Urinary bladder (tissue), 4 donors: ENCODE data around the gene JDP2. TPM values are rescaled to one million over a fixed set of nuclear protein-coding genes. Genes with fewer than 3 reads are reported as not detected.

ENCODE experiments used
- DNase-seq: peaks from one replicate; pipeline ENCODE4 v3.0.0-alpha.2; 2015; ENCODE audit errors: extremely low spot score
- H3K27ac ChIP-seq: one replicate; pipeline ENCODE4 v1.5.1; 2013; ENCODE audit warnings: low read depth, mild to moderate bottlenecking, moderate library complexity
- H3K36me3 ChIP-seq: one replicate; pipeline ENCODE4 v1.6.1; 2013; ENCODE audit warnings: mild to moderate bottlenecking, moderate library complexity; ENCODE audit not compliant: insufficient read depth
- H3K4me1 ChIP-seq: one replicate; pipeline ENCODE4 v1.6.1; 2013; ENCODE audit warnings: mild to moderate bottlenecking, moderate library complexity; ENCODE audit not compliant: insufficient read depth
- H3K4me3 ChIP-seq: one replicate; pipeline ENCODE4 v1.5.1; 2013; ENCODE audit warnings: low read depth, low read length
- WGBS: extraction: QIAGEN DNeasy Blood & Tissue Kit; methylation state at CpG from one replicate; pipeline ENCODE4 v1.1.7; 2013; 5-methylcytosine and 5-hydroxymethylcytosine counted together
- polyA plus RNA-seq: library from polyadenylated mRNA; stranded (reverse); fragments of 200-250 nt; gene quantifications from one replicate; pipeline ENCODE4 v1.2.3, GENCODE V29; 2013
- total RNA-seq: library from RNA; depleted of rRNA; stranded (reverse); fragments of >200 nt; gene quantifications from one replicate; pipeline ENCODE4 v1.2.3, GENCODE V29; 2014
- donor health status: healthy with polysubstance abuse.
- donor health status: healthy.

Gene JDP2
- total and polyA plus RNA-seq, 2 donors, result 24.6 to 39.3 TPM

DNA sequence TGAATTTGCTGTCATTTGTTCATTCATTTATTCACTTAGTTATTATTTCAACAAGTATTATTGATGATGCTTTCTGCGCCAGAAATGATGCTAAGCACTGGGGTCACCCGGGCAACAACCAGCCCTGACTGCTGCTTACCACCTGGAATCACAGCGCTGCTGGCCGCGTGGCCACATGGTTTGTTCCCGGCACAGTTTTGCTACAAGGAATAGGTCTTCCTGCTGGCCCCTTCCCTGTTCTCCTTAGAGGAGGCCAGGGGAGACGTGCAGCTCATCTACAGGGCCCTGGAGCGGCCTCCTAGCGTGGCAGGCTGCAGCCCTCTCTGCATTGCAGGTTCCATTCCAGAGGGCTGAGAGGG, 7.0 kb downstream of the JDP2 start:
- Histone ChIP-seq H3K4me1 (no peaks in the 10 kb centered on the region), H3K36me3 (peaks cover 1% of the 10 kb centered on the region), H3K4me3 (no peak overlapping the region), H3K27ac (no peak overlapping the region)
- DNase-seq, result no peak
- 80% methylated on average over 9 of the region's 9 CpGs for WGBS

DNA sequence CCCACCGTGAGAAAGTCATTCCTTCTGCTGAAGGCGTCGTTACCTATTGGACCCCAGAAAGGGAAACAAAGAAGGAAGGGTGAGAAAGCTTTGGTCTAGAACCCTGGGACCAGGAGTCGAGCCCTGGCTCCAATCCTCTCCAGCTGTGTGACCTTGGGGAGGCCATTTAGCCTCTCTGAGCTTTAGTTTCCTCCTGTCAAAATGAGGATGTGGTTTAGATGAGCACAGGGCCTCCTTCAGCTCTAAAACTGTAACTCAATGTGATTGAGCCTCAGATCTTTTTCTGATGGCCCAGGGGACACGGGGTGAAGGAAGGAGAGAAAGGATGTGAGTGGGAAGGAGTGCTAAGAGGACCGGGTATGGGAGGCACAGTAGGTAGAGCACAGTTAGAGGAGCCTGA, 7.7 kb downstream of the JDP2 start:
- DNase-seq, result no peak
- 88% methylated on average over 6 of the region's 6 CpGs for WGBS
- H3K4me3 ChIP-seq, result no peak overlapping the region
- no peaks in the 10 kb centered on the region for H3K4me1 ChIP-seq
- H3K27ac ChIP-seq, result no peak overlapping the region
- peaks cover 1% of the 10 kb centered on the region for H3K36me3 ChIP-seq

- no peak overlapping the region for H3K4me3 ChIP-seq
- no peak for DNase-seq
- WGBS, result 82% methylated on average over 14 of the region's 14 CpGs
- H3K36me3 ChIP-seq, result peaks cover under 1% of the 10 kb centered on the region
- H3K27ac ChIP-seq, result no peak overlapping the region
- no peaks in the 10 kb centered on the region for H3K4me1 ChIP-seq
Measured at GRCh38 chr14:75437201-75438143, 9.7 kb downstream of the JDP2 start.

DNA sequence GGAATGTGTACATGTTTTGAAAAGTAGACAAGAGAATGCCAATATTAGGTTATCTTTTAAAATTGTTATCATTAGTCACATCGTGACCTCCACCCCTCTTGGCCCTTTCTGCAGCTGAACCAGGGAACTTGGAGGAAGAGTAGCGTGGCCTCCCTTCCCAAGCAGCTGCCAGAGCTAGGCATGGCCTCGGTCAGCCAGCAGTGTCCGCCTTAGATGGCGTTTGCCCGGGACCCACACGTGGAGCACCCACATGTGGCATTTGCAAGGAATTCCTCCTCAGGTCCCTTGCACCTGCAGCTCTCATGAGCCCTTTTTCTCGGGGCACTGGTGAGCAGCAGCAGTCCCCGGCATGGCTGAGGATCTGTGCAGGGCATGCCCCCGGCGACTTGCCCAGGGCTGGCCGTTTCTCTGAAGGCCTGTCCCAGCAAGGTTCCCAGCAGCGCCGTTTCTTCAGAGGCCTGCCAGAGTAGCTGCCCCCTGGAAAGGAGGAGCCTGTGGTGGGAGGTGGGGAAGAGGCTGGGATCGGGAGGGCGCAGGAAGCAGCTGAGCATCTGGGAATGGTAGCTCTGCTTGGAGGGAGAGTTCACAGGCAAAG, 10.8 kb downstream of the JDP2 start:
- H3K36me3 ChIP-seq, result no peaks in the 10 kb centered on the region
- DNase-seq, result no peak
- no peak overlapping the region for H3K27ac ChIP-seq
- 75% methylated on average over 16 of the region's 16 CpGs for WGBS
- H3K4me1 ChIP-seq, result no peaks in the 10 kb centered on the region
- H3K4me3 ChIP-seq, result no peak overlapping the region

DNA sequence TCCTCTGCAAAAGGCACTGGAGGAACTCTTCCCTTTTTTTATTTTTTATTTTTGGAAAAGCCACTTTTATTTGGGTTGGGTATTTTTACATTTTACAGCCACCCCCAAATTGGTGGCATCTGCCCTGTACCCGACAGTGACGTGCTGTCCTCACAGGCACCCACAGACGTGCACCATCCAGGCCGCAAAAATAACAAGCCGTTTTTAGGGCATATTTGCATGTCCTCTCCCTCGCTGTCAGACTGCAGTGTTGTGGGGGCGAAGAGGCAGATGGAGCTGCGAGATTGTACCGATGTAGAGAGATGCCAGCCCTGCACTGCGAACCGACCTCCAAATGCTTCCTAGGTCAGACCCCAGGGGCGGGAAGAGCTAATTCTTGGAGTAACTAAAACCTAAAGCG, 12.2 kb downstream of the JDP2 start:
- Histone ChIP-seq H3K36me3 (no peaks in the 10 kb centered on the region), H3K27ac (no peak overlapping the region), H3K4me3 (no peak overlapping the region), H3K4me1 (no peaks in the 10 kb centered on the region)
- WGBS, result 87% methylated on average over 13 of the region's 13 CpGs
- no peak for DNase-seq

DNA sequence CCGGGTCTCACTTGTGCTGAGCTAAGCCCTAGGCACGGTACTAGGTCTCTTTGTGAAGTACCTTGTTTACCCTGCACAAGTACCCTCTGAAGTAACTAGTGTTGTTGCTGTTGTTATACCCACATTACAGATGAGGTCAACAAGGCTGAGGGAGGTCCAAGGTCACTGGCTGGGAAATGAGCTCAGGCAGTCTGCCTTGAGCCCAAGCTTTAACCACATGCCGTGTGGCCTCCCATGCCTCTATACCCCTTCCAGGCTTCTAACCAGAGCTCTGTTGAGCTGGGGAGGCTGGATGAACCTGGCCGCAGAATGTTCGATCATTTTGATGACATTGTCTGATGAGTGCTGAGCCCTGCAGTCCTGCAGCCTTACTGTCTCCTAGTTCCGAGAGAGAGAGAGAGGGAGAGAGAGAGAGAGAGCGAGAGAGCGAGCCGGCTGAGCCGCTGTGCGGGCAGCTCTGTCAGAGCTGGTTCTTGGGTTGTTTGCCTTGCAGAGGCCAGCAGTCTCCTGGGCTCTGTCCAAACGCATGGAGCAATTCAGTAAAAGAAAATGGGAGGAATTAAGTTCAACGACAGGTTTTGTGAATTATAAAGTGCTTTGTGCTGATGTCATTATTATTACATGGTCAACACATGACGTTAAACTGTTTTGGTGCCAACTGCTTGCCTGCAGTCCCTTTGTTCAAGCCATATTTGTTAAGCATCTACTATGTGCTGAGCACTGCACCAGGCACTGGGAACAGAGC, 13.1 kb downstream of the JDP2 start:
- 43% methylated on average over 14 of the region's 14 CpGs for WGBS
- H3K36me3 ChIP-seq, result no peaks in the 10 kb centered on the region

DNA sequence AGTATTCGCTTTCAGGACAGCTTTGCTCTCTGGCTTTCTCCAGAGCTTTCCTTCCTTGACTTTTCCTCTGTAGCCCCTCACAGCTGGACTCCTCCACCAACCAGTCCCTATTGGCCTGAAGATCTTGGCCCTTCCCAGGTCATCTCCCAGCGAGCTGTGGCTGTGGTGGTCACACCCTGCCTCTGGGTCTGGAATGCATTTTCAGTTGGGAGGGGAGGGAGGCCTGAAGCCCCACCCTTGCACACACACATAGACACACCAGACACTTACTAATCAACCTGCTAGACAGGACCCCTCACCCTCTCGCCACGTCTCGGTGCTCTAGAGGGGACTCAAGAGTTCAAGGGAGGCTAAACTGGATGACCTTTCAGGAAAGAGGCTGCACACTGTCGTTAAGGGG, 13.9 kb downstream of the JDP2 start:
- H3K4me1 ChIP-seq, result no peaks in the 10 kb centered on the region
- DNase-seq, result no peak
- H3K4me3 ChIP-seq, result no peak overlapping the region
- H3K36me3 ChIP-seq, result no peaks in the 10 kb centered on the region
- peak overlapping the region; percentile 28 for H3K27ac ChIP-seq
- 69% methylated on average over 6 of the region's 6 CpGs for WGBS

More for the DNA sequence above, 13.1 kb downstream of the JDP2 start:
- no peaks in the 10 kb centered on the region for H3K4me1 ChIP-seq
- H3K27ac ChIP-seq, result no peak overlapping the region
- no peak overlapping the region for H3K4me3 ChIP-seq
- no peak for DNase-seq

GRCh38 chr14:75442166-75442565, 14.3 kb downstream of the JDP2 start:
- Histone ChIP-seq H3K4me1 (no peaks in the 10 kb centered on the region), H3K36me3 (no peaks in the 10 kb centered on the region), H3K27ac (no peak overlapping the region), H3K4me3 (no peak overlapping the region)
- 93% methylated on average over 4 of the region's 4 CpGs for WGBS
- no peak for DNase-seq

DNA sequence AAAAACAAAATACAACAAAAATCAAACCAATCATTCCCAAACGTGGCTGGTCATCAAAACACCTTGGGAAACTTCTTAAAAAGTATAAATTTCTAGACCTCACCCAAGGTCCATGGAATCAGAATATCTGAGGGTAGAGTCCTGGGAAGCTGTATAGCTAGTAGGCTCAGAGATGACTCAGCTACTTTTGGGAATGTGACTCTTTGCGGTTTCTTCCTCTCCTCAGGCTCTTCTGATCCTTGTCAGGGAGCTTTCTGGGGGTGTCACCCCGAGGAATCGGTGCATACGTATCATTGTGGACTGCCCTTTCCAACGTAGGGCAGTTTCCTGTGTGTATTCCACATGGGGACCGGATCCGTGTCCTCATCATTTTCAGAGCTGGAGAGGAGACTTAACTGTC, 14.8 kb downstream of the JDP2 start:
- WGBS, result 80% methylated on average over 8 of the region's 8 CpGs
- H3K4me3 ChIP-seq, result no peak overlapping the region
- H3K36me3 ChIP-seq, result no peaks in the 10 kb centered on the region
- no peaks in the 10 kb centered on the region for H3K4me1 ChIP-seq
- no peak overlapping the region for H3K27ac ChIP-seq
- DNase-seq, result no peak

DNA sequence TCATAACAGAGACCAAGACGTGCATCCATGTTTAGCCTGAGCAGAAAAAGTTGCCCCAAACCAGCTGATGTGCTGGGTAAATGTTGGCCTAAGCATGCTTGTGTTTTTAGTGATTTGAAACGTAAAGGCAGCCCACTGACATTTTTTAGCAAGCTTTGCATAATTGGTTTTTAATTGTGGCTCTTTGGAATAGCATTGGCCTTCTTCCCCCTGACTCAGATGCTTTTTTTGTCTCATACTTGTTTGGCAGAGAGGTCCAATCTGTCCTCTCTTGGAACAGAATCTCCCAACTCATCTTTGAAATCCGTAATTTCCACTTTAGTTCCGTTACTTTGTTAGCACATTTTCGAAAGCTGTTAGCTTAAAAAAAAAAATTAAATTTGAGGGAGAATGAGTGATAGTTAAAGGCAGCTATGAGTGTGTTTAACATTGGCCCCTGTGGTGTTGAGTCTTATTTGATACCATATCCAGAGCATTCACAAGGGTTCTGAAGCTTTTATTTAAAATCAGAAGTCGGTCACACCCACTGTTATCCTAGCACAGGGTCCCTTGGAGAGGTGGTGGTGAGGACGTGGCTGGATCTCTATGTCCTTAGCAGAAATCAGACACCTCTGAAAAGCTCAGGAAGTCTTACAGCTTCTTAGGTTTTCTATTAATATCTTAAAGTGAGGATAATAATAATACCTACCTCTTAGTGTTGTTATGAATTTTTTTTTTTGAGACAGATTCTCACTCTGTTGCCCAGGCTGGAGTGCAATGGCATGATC, 15.6 kb downstream of the JDP2 start:
- no peak overlapping the region for H3K27ac ChIP-seq
- no peaks in the 10 kb centered on the region for H3K4me1 ChIP-seq
- H3K36me3 ChIP-seq, result no peaks in the 10 kb centered on the region
- 66% methylated on average over 7 of the region's 7 CpGs for WGBS
- no peak overlapping the region for H3K4me3 ChIP-seq
- no peak for DNase-seq

DNA sequence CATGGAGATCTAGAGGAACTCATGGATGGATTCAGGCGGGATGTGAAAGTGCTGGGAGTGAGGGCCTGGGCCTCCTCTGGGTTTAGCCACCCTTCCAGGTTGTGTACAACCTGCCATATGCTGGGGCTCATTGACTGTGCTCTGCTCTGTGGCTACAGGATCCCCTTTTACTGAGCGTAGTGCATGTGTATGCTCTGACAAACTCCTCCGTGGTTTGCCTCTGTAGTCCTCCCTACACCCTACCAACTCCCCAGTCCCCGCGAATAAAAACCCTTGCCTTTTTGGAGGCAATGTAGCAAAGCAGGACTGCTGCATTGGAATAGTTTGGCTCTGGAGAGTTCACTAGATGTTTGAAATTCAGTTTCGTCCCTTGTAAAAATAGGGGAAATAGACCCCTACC, 17.4 kb downstream of the JDP2 start:
- 94% methylated on average over 6 of the region's 6 CpGs for WGBS
- no peak for DNase-seq
- Histone ChIP-seq H3K4me1 (no peaks in the 10 kb centered on the region), H3K27ac (no peak overlapping the region), H3K4me3 (no peak overlapping the region), H3K36me3 (no peaks in the 10 kb centered on the region)

- H3K27ac ChIP-seq, result no peak overlapping the region
- 87% methylated on average over 3 of the region's 3 CpGs for WGBS
- H3K4me1 ChIP-seq, result no peaks in the 10 kb centered on the region
- DNase-seq, result no peak
- H3K36me3 ChIP-seq, result no peaks in the 10 kb centered on the region
- H3K4me3 ChIP-seq, result no peak overlapping the region
Measured at GRCh38 chr14:75445963-75446362, 18.1 kb downstream of the JDP2 start.

DNA sequence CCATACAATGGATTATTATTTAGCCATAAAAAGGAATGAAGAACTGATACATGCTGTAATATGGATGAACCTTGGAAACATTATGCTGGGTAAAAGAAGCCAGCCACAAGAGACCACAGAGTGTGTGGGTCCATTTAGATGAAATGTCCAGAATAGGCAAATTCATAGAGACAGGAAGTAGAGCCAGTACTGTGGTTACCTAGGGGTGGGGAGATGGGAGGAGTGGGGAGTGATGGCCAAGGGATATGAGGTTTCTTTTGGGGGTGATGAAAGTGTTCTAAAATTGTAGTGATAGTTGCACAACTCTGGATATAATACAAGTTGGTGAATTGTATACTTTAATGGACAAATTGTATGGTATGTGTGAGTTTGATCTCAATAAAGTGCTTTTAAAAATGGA, 18.6 kb downstream of the JDP2 start:
- H3K36me3 ChIP-seq, result no peaks in the 10 kb centered on the region
- DNase-seq, result no peak
- H3K4me1 ChIP-seq, result no peaks in the 10 kb centered on the region
- H3K27ac ChIP-seq, result no peak overlapping the region
- H3K4me3 ChIP-seq, result no peak overlapping the region
